KG1 (cell line): ENCODE results near the gene NOX4.
"Not testable (repeated sequence)": the region's sequence is repeated elsewhere in the genome, so short reads cannot be mapped to it uniquely, and the experiment has no call there.

Source experiments
- DNase-seq: peaks from one replicate; lab custom pipeline; 2025; lab: John Stamatoyannopoulos, UW

Gene NOX4

DNA sequence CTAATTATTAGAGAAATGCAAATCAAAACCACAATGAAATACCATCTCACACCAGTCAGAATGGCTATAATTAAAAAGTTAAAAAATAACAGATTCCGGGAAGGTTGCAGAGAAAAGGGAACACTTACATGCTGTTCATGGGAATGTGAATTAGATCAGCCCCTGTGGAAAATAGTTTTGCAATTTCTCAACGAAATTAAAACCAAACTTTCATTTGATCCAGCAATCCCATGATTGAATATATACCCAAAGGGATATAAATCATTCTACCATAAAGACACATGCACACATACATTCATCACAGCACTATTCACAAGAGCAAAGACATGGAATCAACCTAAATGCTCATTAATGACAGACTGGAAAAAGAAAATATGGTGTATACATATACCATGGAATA, 32.5 kb downstream of the NOX4 start:
- DNase-seq = no peak

DNA sequence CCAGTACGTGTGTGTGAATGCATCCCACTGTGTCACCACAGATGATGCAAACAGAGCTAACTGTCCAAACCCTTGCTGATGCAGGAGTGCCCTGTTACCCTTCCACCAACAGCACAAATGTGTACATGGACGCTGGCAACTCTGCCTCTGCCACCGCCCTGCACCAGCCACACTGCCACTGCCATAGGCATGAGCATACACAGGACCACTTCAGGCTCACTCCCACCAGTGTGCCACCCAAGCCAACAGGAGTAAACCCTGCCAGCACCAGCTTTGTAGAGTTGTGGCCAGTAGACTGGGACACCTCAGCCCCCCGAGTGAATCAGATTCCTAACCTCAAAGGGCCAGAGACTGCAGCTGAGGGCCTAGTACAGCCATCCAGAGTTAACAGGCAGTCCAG, 34.0 kb downstream of the NOX4 start:
- DNase-seq = no peak

DNA sequence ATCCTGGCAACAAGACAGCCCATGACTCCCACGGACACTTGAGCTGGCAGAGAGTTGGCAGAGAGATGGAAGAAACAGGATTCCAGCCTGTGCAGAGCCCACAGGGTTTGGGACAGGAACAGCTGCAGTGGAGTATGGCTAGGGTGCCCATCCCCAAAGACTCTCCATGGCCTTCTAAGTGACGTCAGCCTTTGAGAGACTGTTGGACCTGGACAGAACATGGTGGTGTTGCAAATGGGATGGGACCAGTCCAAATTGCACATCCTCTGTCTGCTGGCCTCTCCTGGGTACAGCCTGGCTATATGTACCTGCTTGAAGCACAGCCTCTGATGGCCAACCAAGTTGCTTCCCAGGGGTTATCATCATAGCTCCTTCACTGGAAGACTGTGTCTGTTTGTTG, 34.5 kb downstream of the NOX4 start:
- DNase-seq = no peak

DNA sequence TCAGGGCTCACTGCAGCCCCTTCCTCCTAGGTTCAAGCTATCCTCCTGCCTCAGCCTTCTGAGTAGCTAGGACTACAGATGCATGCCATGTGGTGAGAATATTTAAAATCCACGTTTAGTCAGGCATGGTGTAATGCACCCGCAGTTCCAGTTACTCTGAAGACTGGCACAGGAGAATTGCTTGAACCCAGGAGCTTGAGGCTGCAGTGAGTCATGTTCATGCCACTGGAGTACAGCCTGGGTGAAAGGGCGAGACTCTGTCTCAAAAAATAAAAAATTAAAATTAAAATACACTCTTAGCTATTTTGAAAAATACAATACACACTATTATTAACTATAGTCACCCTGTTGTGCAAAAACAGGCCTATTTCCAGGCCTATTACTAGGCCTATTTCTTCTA, 38.4 kb downstream of the NOX4 start:
- no peak for DNase-seq

DNA sequence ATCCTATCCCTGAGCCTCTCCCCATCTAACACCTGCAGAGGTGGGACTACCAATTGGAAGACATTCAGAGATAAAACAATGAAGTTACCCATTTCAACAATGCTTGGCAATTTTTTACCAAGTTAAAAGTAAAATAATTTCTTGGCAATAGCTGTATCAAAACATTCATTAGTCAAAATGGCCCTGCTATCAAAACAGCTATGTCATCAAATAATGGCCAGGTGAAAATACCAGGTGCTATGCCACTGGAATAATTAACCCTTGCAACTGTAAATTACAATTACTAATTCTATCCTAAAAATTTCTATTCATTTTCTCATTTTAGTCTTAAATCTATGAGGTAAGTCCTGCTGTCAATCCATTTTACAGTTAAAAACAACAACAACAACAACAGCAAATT, 43.3 kb downstream of the NOX4 start:
- DNase-seq = no peak

DNA sequence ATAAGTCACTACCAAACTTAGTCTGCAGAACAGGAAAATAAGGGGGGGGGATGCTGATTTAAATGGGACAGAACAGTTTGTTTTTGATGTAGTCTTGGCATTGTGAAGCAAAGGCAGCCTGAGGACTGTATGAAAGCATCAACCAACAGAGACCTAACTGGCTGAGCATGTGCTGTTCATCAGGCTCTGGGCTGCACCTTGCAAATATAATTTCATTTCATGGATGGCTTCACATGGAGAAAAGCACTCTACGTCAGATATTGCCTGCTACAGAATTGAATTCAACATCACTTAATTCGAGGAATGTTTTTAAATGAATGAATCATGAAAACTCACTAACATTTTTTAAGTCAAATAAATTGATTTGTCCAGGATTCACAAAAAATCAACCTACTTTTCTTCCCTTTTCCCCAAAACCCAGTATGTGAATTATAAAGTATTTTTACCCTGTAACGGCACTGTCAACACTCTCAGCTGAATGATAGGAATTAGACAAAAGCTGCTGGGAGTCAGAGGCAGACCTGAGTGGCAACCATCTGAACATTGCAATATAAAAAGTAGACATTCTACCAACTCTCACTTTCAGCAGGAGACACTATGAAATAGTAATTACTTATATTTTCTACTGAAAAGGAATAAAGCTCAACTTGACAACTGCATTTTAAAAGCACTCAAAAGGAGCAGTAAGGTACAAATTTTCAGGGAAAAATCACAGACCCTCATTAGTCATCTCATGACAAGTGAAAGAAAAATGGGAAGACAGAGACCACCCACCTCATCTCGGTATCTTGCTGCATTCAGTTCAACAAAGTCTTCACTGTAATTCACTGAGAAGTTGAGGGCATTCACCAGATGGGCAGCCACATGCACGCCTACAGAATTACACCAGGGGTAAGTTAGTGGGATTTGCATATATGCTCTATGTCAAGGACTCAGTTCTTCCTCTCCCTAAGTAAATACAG, 47.5 kb downstream of the NOX4 start:
- no peak for DNase-seq

DNA sequence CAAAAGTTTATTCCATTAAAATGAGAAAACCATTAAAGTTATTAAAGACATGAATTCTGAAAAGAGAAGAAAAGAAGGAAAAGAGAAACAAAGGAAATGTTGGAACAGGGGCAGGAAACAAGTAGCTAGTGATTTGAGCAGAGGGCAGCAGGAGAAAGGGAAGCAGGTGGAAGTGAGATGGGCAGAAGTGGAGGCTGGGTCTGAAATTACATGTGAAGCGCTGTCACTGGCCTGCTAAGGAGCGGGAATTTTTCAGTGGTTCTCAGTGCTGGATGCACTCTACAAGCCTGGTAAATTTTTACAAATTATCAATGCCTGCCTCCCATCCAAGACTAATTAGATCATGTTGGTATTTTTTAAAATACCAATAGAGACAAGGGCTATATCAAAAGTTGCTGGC, 48.4 kb downstream of the NOX4 start:
- DNase-seq = no peak

DNA sequence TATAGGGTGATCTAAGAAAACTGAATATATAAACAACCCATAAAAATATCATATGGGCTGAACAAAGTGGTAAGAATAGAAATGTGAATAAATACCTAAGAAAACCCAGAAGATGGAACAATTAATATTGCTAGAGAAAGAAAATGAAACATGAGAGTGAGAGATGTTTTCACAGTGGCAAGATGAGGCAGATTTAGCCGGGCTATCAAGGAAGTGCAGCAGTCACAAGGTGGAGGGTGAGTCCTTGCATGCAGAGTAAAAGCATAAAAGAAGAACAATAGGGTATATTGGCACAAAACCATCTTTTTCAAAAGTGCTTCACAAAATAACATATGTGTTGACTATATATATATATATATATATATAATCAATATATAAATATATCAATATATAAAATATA, 49.6 kb downstream of the NOX4 start:
- no peak for DNase-seq

DNA sequence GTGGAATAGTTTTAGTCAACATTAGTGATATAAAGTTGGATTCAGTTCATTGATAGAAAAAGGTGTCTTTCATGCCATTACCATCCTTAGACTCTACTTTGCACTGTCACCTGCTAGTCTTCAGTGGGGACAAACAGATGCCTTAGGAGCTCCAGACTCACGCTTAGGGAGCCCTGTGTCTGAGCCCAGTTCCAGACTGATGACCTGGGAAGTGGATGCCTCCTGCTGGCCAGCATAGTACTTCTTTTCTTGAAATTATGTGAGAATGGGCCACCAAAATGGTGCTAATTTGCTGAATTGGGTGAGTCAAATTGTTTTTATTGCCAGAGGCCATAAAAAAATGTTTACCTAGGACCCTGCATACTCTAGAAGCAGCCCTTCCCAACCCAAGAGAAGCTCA, 53.9 kb downstream of the NOX4 start:
- no peak for DNase-seq

DNA sequence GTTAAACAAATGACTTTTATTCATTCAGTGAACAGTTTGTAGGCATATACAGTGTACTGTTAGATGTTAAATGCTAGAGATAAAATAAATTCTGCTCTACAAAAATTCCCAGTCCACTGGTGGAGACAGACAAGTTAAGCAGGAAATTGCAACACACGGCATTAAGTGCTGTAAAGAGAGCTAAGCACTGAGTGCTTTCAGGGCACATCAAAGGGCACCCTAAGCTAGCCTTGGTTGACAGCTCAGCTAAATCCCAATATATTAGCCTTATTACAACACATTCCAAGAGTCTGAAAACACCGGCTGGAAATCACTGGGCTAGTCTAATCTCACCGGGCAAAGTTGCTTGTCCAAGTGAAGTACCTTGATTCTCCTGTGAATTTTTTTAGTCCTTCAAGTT, 55.1 kb downstream of the NOX4 start:
- DNase-seq = no peak

DNA sequence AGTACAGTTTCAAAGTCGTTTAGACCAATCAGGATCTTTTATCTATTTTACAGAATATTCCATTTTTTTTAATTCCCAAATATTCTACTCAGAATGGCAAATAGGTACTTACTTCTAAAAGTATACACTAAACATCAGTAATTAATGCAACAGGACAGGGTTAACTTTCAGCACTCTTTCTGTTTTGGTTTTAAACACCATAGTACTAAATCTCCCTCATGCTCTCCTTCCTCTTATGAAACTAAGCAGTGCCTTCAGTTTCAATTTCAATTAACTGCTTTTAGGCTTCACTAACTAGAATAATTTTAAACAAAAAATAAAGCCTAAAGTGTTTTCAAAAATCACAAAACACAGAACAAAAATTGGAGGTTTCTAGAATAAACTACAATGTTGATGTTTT, 57.9 kb downstream of the NOX4 start:
- no peak for DNase-seq

DNA sequence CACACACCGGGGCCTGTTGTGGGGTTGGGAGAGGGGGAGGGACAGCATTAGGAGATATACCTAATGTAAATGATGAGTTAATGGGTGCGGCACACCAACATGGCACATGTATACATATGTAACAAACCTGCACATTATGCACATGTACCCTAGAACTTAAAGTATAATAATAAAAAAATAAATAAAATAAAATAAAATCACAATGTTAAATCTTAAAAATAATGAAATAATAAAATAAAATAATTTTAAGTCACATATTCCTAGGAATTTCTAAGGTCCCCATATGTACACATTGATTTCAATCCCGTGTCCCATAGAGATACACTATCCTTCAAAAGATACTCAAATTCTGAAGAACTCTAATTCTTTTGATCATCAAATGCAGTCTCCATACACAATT, 59.0 kb downstream of the NOX4 start:
- DNase-seq = not testable (repeated sequence)

DNA sequence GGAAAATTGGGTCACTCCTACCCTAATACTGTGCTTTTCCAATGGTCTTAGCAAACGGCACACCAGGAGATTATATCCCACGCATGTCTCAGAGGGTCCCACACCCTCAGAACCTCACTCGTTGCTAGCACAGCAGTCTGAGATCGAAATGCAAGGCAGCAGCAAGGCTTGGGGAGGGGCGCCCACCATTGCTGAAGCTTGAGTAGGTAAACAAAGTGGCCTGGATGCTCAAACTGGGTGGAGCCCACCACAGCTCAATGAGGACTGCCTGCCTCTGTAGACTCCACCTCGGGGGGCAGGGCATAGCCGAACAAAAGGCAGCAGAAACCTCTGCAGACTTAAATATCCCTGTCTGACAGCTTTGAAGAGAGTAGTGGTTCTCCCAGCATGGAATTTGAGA, 64.7 kb downstream of the NOX4 start:
- DNase-seq = not testable (repeated sequence)

DNA sequence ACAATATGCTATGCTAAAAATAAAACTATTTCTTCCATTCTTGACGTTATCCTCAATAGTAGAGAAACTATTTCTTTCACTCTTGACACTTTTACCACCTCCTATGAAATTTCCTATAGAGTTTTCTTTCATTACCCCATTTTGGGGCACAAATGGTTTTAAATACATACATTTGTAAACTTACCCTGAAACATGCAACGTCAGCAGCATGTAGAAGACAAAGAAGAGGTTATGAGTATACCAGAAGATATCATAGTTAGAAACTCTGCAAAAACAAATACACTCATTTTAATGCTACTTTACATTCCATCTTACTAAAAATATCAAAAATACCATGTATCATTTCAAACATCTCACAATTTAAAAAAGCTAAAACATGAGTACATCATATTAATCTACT, 69.5 kb downstream of the NOX4 start:
- no peak for DNase-seq

DNA sequence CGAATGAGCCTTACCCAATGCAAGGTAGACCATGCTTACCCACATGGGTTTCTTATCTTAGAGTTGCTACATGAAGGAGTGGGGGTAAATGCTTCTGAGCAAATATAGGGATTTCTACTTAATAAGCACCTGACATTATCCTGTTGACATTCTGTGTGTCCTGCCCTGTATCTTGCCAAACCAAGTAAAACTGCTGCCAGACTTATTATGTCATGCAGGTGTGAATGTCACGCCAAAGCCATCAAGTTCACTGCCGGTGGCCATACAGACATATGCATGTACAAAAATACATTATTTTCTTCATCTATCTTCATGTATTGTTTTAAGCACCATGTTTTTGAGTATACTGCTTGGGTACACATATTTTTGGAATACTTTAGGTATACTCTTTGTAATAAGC, 70.2 kb downstream of the NOX4 start:
- no peak for DNase-seq

DNA sequence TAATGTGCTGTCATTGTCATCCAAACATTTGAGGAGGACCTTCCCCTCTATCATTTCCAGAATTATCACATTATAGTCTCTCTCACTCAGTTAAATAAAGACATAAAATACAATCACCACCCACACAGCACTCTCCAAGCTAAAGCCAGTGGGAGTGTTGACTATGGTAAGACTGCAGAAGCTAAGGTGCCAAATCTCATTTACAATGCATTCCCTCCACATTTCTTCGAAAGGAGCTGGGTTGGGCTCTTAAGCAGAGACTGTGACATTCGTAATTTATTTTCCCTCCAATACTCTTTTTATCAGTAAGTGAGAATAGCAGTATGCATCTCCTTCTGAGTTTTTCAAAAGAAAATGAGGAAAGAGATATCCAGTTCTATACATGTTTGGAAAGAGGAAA, 74.2 kb downstream of the NOX4 start:
- no peak for DNase-seq

DNA sequence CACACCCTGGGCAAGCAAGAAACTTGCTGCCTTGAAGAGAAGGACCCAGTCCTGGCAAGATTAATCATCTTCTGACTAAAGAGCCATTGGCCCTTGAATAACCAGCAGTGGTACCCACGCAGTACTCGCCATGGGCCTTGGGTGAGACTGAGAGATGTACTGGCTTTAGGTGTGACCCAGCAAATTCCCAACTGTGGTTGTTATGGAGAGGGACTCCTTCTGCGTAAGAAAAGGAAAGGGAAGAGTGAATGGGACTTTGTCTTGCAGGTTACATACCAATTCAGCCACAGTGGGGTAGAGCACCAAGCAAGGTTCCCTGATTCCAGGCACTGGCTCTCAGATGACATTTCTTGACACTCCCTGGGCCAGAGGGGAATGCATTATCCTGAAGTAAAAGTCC, 80.1 kb downstream of the NOX4 start:
- not testable (repeated sequence) for DNase-seq

DNA sequence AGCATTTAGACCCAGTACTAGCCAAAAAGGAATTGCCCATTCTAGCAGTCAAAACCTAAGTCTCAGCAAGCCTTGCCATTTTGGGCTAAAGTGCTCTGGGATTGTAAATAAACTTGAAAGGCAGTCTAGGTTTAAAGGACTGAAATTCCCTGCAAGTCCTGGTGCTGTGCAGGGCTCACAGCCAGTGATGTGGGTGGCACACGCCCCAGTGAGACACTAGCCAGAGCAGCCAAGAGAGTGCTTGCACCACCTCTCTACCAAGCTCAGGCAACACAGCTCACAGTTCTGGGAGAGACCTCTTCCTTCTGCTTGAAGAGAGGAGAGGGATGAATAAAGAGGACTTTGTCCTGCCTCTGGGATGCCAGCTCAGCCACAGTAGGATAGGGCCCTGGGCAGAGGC, 80.5 kb downstream of the NOX4 start:
- not testable (repeated sequence) for DNase-seq

DNA sequence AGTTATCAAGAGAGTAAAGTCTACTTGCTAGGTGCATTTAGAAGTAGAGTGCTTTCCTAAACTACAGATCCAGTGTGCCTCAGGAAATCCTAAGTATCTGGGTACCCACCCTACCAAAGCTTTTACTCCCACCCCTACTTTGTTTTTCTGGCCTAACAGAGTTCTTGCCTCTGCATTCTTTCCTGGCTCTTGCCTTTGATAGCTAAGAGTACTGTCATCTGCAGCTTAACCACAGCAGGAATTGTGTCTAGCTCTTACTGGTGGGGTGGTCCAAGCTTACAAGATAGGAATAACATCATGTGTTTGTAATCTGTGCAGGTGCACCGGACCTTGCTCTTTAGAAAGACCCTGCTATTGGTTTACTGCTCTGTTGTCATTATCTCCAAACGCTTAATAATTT, 82.7 kb downstream of the NOX4 start:
- DNase-seq = not testable (repeated sequence)

DNA sequence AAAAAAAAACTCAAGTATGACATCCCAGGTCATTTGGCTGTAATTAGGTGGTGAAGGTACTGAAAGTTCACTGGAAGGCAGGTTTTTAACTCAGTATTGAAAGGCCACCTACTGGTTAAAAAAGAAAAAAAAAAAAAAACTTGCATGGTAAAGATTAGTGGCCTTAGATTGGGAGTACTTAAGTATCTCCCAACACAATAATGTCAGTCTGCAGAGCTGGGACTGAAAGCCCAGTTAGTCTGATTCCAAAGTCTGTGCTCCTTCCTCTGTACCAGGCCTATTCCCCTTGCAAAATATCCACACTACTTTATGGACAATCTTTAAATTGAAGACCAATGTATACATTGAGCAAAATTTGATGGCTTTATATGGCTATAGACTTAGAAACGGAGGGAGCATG, 85.5 kb downstream of the NOX4 start:
- no peak for DNase-seq

DNA sequence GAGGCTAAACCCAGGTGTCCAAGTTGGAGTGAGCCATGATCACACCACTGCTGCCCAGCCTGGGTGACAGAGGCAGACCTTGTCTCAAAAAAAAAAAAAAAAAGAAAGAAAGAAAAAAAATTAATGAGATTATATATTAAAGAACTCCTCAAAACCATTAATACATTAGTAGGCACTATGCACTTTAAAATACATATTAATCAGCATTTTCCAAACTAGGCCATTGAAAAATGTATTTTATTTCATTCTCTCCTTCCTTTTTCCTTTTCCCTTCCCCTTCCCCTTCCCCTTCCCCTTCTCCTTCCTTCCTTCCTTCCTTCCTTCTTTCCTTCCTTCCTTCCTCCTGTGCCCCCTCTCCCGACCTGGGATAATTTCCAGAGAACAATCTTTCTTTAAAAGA, 99.5 kb downstream of the NOX4 start:
- DNase-seq = not testable (repeated sequence)

DNA sequence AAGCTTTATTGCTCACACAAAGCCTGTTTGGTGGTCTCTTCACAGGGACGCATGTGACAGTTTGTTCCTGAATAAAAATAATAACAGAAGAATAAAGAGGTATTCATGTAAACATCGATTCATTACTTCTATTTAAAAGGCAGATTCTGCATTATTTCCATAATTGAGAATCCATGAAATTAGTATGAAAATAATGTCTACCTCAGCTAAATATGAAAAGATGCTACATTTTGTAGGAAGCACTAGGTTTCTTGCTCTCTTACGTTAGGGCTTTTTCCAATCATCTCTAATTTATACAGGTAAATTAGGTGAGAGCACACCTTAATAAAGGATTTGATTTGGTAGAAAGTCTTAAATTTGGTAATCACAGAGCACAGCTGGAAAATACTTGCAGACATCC, 103.7 kb downstream of the NOX4 start:
- not testable (repeated sequence) for DNase-seq

DNA sequence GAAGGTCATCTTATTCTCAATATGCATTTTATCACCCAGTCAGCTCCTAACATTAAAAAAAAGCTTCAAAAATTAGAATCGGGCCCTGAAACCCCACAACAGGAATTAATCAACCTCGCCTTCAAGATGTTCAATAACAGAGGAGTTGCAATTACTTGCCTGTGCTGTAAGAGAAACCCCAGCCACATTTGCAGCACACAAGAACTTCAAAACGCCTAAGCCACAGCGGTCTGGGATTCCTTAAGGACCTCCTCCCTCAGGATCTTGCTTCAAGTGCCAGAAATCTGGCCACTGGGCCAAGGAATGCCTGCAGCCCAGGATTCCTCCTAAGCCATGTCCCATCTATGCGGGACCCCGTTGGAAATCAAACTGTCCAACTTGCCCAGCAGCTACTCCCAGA, 108.2 kb downstream of the NOX4 start:
- DNase-seq = not testable (repeated sequence)

DNA sequence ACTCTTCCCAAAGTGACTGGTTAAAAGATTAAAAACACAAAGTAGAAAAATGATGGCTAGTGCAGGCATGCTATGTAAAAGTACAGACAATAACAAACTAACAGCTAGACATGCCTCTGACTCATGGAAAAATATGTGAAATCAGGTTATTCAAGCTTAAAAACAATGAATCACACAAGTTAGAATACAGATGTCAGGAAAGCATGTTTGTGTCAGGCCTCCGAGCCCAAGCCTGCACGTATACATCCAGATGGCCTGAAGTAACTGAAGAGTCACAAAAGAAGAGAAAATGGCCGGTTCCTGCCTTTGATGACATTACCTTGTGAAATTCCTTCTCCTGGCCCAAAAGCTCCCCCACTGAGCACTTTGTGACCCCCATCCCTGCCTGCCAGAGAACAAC, 110.1 kb downstream of the NOX4 start:
- no peak for DNase-seq
